HL-60 (cell line): ENCODE measurements around the gene FRMD3.

ENCODE experiments used
- DNase-seq, 2 experiments: peaks; one replicate each; pipeline ENCODE4 v3.0.0-alpha.2; 2010 to 2020; ENCODE audit warnings: low read depth in 1 of 2, low spot score in 1 of 2
- H3K27ac ChIP-seq: fragments of 250-450 bp; sonication (Bioruptor Pico); replicated peaks from 2 replicates; pipeline ENCODE4 v1.5.1; 2020; ENCODE audit warnings: mild to moderate bottlenecking, moderate library complexity
- H3K27me3 ChIP-seq: fragments of 250-450 bp; sonication (Bioruptor Pico); 2 replicates; pipeline ENCODE4 v1.5.1; 2021; ENCODE audit warnings: mild to moderate bottlenecking, moderate library complexity; ENCODE audit not compliant: insufficient read depth, poor library complexity, severe bottlenecking
- H3K4me3 ChIP-seq: replicated peaks from 2 replicates; pipeline ENCODE4 v1.5.1; 2011; ENCODE audit warnings: mild to moderate bottlenecking, control low read depth, low read length; ENCODE audit not compliant: insufficient read depth
- CTCF ChIP-seq: IDR thresholded peaks from one replicate; pipeline ENCODE4 v1.5.1; 2011; ENCODE audit warnings: low read length, control low read depth, inconsistent platforms; ENCODE audit not compliant: insufficient read depth
- GABPA ChIP-seq: IDR thresholded peaks from 2 replicates; pipeline ENCODE4 v1.6.1; 2012; ENCODE audit warnings: low read depth
- POLR2AphosphoS5 ChIP-seq: IDR thresholded peaks from 2 replicates; pipeline ENCODE4 v1.6.1; 2012; ENCODE audit warnings: low read depth
- SPI1 ChIP-seq: IDR thresholded peaks from 2 replicates; pipeline ENCODE4 v1.6.1; 2012; ENCODE audit warnings: low read depth, mild to moderate bottlenecking, borderline replicate concordance
- TF ChIP-seq, protein P1 (sequence below): IDR thresholded peaks from 2 replicates; pipeline ENCODE4 v1.6.1; 2012; ENCODE audit warnings: low read depth; ENCODE audit not compliant: insufficient replicate concordance

FRMD3 gene

DNA sequence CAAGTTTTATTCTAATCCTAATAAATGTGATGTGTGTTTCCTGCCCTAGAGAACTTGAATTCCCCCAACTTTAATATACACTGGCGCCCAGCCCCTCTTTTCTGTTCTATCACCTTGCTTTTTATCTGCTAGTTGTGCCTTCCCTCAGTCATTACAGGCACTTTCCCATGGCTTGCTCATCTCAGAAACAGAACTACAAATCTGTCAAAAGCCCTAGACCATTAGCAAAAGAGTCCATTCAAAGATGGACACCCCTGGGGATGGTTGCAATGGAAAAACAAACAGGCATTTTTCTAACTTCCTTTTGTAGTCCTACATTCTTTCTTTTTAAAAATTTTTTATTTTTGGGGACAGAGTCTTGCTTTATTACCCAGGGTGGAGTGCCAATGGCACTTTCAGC lies 48.2 kb downstream of the FRMD3 start:
- no peak for TF ChIP-seq POLR2AphosphoS5
- no peak for TF ChIP-seq GABPA
- TF ChIP-seq, protein P1, sequence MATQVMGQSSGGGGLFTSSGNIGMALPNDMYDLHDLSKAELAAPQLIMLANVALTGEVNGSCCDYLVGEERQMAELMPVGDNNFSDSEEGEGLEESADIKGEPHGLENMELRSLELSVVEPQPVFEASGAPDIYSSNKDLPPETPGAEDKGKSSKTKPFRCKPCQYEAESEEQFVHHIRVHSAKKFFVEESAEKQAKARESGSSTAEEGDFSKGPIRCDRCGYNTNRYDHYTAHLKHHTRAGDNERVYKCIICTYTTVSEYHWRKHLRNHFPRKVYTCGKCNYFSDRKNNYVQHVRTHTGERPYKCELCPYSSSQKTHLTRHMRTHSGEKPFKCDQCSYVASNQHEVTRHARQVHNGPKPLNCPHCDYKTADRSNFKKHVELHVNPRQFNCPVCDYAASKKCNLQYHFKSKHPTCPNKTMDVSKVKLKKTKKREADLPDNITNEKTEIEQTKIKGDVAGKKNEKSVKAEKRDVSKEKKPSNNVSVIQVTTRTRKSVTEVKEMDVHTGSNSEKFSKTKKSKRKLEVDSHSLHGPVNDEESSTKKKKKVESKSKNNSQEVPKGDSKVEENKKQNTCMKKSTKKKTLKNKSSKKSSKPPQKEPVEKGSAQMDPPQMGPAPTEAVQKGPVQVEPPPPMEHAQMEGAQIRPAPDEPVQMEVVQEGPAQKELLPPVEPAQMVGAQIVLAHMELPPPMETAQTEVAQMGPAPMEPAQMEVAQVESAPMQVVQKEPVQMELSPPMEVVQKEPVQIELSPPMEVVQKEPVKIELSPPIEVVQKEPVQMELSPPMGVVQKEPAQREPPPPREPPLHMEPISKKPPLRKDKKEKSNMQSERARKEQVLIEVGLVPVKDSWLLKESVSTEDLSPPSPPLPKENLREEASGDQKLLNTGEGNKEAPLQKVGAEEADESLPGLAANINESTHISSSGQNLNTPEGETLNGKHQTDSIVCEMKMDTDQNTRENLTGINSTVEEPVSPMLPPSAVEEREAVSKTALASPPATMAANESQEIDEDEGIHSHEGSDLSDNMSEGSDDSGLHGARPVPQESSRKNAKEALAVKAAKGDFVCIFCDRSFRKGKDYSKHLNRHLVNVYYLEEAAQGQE: no peak
- no peak for TF ChIP-seq CTCF
- TF ChIP-seq SPI1: no peak
- no peak overlapping the region for H3K4me3 ChIP-seq
- no peaks in the 10 kb centered on the region for H3K27me3 ChIP-seq
- H3K27ac ChIP-seq: no peak overlapping the region
- no peak for DNase-seq

DNA sequence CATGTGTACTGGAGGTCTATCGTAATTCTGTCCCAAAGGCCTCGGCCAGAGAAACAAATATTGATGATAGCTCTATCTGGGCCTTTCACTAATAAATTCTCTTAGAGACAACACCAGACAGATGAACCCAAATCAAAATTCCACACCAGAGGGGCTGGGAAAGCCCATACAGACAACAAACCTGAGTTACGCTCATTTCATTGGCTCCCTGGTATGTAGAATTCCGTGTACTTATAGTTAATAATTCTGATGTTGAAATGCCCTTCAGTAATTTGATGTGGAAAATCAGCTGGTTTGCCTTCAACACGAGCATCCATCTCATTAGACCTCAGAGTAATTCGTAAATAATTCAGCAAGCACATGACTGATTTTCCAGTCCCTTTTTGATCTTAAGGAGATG lies 53.2 kb downstream of the FRMD3 start:
- Histone ChIP-seq H3K4me3 (no peak overlapping the region), H3K27ac (no peak overlapping the region), H3K27me3 (no peaks in the 10 kb centered on the region)
- TF ChIP-seq POLR2AphosphoS5: no peak
- TF ChIP-seq CTCF: no peak
- TF ChIP-seq GABPA: no peak
- TF ChIP-seq, protein P1: no peak
- TF ChIP-seq SPI1: no peak
- no peak for DNase-seq

DNA sequence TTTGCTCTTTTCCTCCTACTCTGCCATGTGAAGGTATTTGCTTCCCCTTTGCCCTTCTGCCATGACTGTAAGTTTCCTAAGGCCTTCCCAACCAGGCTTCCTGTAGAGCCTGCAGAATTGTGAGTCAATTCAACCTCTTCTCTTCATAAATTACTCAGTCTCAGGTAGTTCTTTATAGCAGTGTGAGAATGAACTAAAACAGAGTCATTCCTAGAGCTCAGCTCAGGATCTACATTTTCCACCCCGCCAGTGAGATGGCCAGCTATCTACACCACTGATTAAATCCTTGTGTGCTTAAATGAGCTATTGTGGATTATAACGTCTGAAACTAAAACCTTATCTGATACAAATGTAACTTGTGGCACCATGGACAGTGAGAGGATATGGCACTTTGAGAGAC lies 55.0 kb downstream of the FRMD3 start:
- no peak for DNase-seq
- H3K27ac ChIP-seq: no peak overlapping the region
- H3K4me3 ChIP-seq: no peak overlapping the region
- TF ChIP-seq POLR2AphosphoS5 (no peak), SPI1 (no peak), CTCF (no peak), GABPA (no peak)
- TF ChIP-seq, protein P1: no peak
- no peaks in the 10 kb centered on the region for H3K27me3 ChIP-seq
